ENCODE results near the gene C9orf78.
A peak's percentile ranks its signal among the peaks of the same experiment; 100 is the strongest.

The C9orf78 gene

GRCh38 chr9:129835128-129835859 lies at the start of gene C9orf78, which contains the start of gene USP20:
TSS of gene C9orf78 (minus strand) at chr9:129835275. CDS start at chr9:129835221, 54 bp downstream.
TSS of gene USP20 (plus strand) at chr9:129835458. CDS start at chr9:129852556, 17,098 bp downstream.
- FAIRE-seq, result no peak
- DNase-seq (ENCODE audit: low spot score), result peak; percentile 91

DNA sequence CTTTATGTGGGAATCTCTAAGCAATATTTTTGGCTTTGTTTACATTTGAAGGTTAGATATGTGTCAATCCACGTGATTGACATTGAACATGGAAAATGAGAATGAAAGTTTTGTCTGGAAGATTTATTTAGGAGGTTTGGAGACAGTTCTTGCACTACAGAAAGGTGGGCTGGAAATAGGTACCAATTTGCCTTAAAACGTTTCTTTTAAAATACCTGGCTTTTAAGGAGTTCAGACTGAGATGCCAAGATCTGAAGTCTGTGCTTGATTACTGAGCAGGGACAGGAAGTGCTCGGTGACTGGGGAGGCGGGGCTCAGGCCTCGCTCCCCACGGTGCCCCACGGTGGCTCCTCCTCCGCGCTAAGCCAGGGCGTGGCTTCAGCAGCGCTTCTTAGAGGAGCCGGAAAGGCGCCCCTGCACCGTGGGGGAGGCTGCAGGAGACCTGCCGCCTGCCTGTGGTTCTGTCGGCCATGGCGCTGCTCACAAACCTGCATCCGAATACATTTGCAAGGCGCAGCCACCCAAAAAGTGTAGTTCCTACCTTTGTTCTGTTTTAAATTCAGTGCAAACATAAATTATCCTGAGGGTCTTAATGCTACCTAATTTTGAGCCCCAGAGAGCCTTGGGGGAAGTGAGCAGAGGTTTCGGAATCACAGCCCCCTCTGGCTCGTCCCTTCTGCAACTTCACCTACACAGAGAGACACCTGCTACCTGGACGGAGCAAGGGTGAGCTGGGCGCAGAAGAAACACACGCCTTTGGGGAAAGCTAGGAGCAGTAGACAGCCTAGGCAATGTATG lies 49.3 kb upstream of the C9orf78 start:
- DNase-seq (ENCODE audit: low spot score) (peak; percentile 70), FAIRE-seq (no peak)

GRCh38 chr9:129881547-129882324 lies 46.7 kb upstream of the C9orf78 start:
- no peak for FAIRE-seq
- no peak for DNase-seq (ENCODE audit: low spot score)

- DNase-seq (ENCODE audit: low spot score), result no peak
- FAIRE-seq, result no peak
Observed at GRCh38 chr9:129880654-129881546, 45.8 kb upstream of the C9orf78 start.

DNA sequence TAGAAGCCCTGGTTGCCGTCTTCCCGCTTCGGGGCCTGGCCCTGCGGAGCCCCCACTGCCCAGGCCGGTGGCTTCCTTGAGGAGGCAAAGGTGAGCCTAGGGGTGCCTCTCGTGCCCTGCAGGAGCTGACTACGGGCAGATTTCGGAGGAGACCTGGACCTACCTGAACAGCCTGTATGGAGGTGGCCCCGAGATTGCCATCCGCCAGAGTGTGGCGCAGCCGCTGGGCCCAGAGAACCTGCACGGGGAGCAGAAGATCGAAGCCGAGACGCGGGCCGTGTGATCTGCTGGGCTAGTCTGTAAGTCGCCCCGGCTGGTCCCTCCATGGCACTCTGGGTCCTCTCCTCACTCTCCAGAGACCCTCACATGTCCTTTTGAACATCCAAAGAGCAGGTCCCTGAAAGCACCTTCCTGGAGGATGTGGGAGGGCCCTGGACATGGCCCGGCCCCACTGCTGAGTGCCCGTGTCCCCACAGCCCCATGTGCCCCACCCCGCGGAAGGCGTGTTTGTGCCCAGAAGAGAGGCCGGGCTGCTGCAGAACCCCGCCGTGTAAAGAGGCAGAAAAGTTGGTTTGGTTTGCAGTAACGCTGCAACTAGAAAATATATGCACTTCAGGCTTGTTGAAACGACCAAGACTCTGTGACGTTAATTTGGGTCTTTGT lies 45.0 kb upstream of the C9orf78 start:
- FAIRE-seq (no peak), DNase-seq (ENCODE audit: low spot score) (no peak)

GRCh38 chr9:129879103-129879699 lies 44.1 kb upstream of the C9orf78 start:
- FAIRE-seq (no peak), DNase-seq (ENCODE audit: low spot score) (no peak)

GRCh38 chr9:129878291-129878690 lies 43.2 kb upstream of the C9orf78 start:
- DNase-seq (ENCODE audit: low spot score) (no peak), FAIRE-seq (no peak)

GRCh38 chr9:129876815-129877214 lies 41.7 kb upstream of the C9orf78 start:
- DNase-seq (ENCODE audit: low spot score), result no peak
- no peak for FAIRE-seq

- no peak for DNase-seq (ENCODE audit: low spot score)
- FAIRE-seq, result no peak
Observed at GRCh38 chr9:129875687-129876395, 40.8 kb upstream of the C9orf78 start.

DNA sequence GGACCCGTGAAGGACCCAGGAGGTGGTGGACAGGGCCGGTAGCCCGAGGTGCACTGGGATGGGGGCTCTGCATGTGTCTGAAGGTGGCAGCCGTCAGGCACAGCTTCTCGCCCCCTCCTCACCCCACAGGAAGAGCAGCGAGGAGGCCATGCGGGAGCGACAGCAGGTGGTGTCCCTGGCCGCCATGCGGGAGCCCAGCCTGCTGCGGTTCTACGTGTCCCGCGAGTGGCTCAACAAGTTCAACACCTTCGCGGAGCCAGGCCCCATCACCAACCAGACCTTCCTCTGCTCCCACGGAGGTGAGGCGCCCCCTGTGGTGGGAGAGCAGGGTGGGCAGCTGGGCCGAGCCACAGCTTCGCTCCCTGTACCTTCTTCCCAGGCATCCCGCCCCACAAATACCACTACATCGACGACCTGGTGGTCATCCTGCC lies 40.1 kb upstream of the C9orf78 start:
- no peak for FAIRE-seq
- DNase-seq (ENCODE audit: low spot score), result no peak

DNA sequence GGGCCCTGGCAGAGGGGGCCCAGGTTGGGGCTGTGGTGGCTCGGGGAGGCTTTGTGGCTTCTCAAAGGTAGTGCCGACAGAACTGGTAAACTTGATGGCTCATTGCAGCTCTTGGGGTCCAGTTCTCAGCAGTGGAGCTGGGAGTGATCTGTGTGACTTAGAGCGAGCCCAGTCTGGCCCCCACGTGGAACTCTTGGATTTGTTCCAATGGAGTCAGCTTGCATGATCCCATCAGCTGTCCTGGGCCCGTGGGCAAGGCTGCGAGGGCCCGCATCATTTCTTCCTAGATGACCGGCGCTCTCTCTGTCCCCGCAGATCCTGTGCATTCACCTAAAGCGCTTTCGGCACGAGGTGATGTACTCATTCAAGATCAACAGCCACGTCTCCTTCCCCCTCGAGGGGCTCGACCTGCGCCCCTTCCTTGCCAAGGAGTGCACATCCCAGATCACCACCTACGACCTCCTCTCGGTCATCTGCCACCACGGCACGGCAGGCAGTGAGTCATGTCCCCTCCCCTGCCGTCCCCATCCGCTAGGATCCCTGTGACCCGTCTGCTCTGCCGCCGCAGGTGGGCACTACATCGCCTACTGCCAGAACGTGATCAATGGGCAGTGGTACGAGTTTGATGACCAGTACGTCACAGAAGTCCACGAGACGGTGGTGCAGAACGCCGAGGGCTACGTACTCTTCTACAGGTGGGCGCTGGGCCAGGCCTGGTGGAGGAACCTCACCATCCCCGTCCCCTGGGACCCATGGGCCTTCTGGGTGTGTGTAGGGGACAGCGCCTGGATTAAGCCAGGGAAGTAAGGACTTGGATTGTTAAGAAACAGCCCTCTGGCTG lies 39.4 kb upstream of the C9orf78 start:
- FAIRE-seq (no peak), DNase-seq (ENCODE audit: low spot score) (no peak)

GRCh38 chr9:129873563-129874190 lies 38.6 kb upstream of the C9orf78 start:
- no peak for FAIRE-seq

GRCh38 chr9:129871046-129871445 lies 36.0 kb upstream of the C9orf78 start:
- DNase-seq (ENCODE audit: low spot score), result no peak
- no peak for FAIRE-seq

More at GRCh38 chr9:129873563-129874190, 38.6 kb upstream of the C9orf78 start:
- DNase-seq (ENCODE audit: low spot score), result no peak

DNA sequence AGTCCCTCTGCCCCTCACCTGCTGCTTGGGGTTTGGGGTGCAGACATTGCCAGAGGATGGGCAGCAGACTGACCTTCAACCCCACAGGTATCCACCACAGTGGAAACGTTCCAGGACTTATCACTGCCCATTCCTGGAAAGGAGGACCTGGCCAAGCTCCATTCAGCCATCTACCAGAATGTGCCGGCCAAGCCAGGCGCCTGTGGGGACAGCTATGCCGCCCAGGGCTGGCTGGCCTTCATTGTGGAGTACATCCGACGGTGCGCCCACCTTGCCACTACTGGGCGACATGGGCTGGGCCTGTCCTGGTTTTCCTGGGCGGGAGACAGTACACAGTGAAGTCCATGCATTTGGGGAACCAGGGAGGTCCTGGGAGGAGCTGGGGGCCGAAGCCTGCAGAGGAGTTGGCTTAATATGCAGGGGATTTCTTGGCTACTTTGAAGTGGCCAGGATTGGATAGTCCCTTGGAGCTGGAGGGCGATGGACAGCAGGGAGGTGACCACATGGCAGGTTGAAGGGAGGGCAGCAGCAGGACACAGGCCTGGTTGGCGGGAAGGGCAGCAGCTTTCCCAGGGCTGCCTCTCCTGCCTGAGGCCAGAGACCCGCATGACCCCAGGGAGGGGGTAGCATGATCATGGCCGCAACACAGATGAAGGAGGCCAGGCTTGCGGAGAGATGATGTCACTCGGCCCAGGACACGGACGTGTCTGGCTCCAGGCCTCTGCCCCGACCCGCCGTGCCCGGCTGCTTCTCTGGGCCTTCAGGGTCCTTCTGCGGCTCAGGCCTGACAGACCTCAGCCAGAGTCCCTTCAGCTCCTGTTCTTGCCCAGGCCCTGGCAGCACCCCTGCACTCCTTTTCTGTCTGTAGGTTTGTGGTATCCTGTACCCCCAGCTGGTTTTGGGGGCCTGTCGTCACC lies 34.8 kb upstream of the C9orf78 start:
- FAIRE-seq, result no peak
- DNase-seq (ENCODE audit: low spot score), result no peak

GRCh38 chr9:129868872-129869486 lies 33.9 kb upstream of the C9orf78 start:
- DNase-seq (ENCODE audit: low spot score) (peak; percentile 12), FAIRE-seq (no peak)

Data from RCC 7860 (cell line).